Endothelial cell of umbilical vein (primary cell): Measurements from ENCODE around the gene TTC21B.

Experiments
- EZH2 ChIP-seq: IDR thresholded peaks from 2 replicates; pipeline ENCODE4 v1.6.1; 2012; ENCODE audit warnings: borderline replicate concordance, low read depth, mild to moderate bottlenecking, moderate library complexity, low read length, inconsistent platforms; ENCODE audit not compliant: severe bottlenecking
- FOS ChIP-seq: IDR thresholded peaks from 2 replicates; pipeline ENCODE4 v1.6.1; 2011; ENCODE audit warnings: mild to moderate bottlenecking, low read length, moderate library complexity, borderline replicate concordance; ENCODE audit not compliant: insufficient read depth
- JUN ChIP-seq: IDR thresholded peaks from 2 replicates; pipeline ENCODE4 v1.6.1; 2011; ENCODE audit warnings: borderline replicate concordance, low read depth; ENCODE audit not compliant: insufficient read length, insufficient read depth
- MYC ChIP-seq: IDR thresholded peaks from one replicate; pipeline ENCODE4 v1.6.1; 2011; ENCODE audit warnings: mild to moderate bottlenecking, low read depth, low read length
- POLR2A ChIP-seq: IDR thresholded peaks from 2 replicates; pipeline ENCODE4 v1.6.1; 2012; ENCODE audit warnings: low read depth, mild to moderate bottlenecking, control low read depth, low read length
- POLR2AphosphoS5 ChIP-seq: IDR thresholded peaks from 2 replicates; pipeline ENCODE4 v1.6.1; 2012; ENCODE audit warnings: low read depth, mild to moderate bottlenecking, control low read depth, low read length, moderate library complexity; ENCODE audit not compliant: insufficient read depth
- TF ChIP-seq, protein P1 (sequence below), 2 donors: IDR thresholded peaks; 1 replicate in 1 of 2; 2 replicates in 1 of 2; pipeline ENCODE4 v1.5.1; 2011; ENCODE audit warnings: low read length in 2 of 2, mild to moderate bottlenecking in 2 of 2, moderate library complexity in 2 of 2, control low read depth in 1 of 2, inconsistent platforms in 1 of 2, low read depth in 1 of 2; ENCODE audit not compliant: insufficient read depth in 1 of 2; ENCODE audit errors: extremely low read depth in 1 of 2
- TF ChIP-seq, protein P2 (sequence below): IDR thresholded peaks from 2 replicates; pipeline ENCODE4 v1.6.1; 2011; ENCODE audit not compliant: insufficient read depth, insufficient read length

DNA sequence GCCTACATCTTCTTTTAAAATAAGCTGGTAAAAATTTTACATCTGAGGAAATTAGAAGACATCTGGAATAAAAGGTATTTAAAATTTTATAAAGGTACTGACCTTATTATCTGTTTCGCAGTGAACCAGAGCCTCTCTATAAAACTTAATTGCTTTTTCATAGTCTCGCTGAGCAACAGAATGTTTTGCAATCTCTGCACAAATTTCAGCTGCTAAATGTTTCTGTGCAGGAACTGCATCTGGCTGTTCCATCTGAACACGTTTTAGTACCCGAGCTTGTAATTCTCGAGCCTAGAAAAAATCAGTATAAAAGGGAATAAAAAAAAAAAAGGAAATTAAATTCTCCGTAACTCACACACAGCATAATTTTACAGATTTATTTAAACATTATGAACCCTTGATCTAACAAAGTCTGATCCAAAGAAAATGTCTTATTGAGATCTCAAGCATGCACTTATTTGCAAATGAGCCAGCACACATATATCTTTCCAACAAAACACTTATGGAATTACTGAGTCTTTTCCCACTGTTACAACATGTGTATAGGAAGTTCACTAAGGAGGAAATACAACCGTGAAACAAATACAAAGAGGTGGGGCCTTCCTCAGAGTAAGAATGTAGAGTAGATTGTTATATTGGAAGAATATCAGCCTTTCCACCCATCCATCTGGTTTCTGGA lies 51.8 kb downstream of the TTC21B start:
- TF ChIP-seq POLR2A: no peak
- TF ChIP-seq, protein P1, sequence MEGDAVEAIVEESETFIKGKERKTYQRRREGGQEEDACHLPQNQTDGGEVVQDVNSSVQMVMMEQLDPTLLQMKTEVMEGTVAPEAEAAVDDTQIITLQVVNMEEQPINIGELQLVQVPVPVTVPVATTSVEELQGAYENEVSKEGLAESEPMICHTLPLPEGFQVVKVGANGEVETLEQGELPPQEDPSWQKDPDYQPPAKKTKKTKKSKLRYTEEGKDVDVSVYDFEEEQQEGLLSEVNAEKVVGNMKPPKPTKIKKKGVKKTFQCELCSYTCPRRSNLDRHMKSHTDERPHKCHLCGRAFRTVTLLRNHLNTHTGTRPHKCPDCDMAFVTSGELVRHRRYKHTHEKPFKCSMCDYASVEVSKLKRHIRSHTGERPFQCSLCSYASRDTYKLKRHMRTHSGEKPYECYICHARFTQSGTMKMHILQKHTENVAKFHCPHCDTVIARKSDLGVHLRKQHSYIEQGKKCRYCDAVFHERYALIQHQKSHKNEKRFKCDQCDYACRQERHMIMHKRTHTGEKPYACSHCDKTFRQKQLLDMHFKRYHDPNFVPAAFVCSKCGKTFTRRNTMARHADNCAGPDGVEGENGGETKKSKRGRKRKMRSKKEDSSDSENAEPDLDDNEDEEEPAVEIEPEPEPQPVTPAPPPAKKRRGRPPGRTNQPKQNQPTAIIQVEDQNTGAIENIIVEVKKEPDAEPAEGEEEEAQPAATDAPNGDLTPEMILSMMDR (IDR thresholded peaks at IDR 0.05; ENCODE audit: extremely low read depth in 1 of 2, insufficient read depth in 1 of 2, low read depth in 1 of 2, low read length in 2 of 2): no peak
- TF ChIP-seq EZH2: no peak
- TF ChIP-seq, protein P2, sequence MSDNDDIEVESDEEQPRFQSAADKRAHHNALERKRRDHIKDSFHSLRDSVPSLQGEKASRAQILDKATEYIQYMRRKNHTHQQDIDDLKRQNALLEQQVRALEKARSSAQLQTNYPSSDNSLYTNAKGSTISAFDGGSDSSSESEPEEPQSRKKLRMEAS: no peak
- TF ChIP-seq POLR2AphosphoS5: no peak
- TF ChIP-seq JUN: no peak
- TF ChIP-seq MYC: no peak
- no peak for TF ChIP-seq FOS
